ENCODE data around the gene EXOC6B. TPM values are rescaled to one million over a fixed set of nuclear protein-coding genes. Genes with fewer than 3 reads are reported as not detected.

Gene EXOC6B
- total RNA-seq, 1 experiment from 2014 or later, result 10.9 TPM

DNA sequence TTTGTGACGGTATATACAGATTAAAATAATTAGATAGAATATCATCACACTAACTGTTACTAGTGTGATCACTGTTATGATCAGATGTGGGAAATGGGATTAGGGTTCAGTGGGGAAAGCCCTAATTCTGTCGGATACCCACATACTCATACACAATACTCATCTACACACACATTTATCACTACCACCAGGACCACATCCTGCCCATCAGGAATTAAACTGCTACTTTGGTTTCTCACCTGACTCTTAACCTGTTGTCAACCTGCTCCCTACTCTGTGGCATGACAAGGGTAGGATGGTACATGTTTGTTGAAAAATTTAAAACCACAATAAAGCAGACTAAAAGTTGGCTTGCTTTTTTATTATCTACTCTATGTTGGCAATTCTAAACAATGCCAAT, 653.4 kb downstream of the EXOC6B start:
- DNase-seq (ENCODE audit: low spot score), result no peak

DNA sequence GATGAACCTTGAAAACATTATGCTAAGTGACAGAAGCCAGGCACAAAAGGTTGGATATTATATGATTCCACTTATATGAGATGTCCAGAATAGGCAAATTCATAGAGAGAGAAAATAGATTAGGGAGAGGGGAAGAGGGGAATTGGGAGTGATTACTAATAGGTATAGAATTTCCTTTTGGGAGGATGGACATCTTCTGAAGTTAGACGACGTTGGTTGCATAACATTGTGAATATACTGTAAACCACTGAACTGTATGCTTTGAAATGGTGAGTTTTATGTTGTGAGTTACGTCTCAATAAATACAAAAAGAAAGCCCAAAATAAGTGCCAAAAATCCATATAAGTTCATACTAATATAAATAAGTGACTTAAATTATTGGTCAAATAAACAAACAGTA, 659.6 kb downstream of the EXOC6B start:
- no peak for DNase-seq (ENCODE audit: low spot score)

DNA sequence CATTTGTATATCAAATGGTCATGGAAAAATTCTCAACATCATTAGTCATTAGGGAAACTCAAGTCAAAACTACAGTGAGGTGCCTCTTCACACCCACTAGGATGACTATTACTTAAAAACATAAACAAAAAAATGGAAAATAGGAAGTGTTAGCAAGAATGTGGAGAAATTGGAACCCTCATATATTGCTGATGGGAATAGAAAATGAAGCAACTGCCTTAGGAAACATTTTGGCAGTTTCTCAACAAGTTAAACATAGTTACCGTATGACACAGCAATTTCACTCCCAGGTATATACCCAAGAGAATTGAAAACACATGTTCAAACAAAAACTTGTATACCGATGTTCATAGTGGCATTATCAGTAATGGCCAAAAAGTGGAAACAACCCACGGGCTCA, 660.0 kb downstream of the EXOC6B start:
- no peak for DNase-seq (ENCODE audit: low spot score)

DNA sequence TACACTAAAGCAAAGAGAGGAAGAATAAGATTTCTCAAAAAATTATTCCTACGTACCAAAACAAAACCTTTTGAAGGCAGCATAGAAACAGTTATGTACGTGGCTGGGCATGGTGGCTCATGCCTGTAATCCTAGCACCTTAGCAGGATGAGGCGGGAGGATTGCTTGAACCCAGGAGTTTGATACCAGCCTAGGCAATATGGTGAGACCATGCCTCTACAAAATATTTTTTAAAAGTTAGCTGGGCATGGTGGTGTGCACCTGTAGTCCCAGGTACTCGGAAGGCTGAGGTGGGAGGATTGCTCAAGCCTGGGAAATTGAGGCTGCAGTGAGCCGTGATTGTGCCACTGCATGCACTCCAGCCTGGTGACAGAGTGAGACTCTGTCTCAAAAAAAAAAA, 663.3 kb downstream of the EXOC6B start:
- no peak for DNase-seq (ENCODE audit: low spot score)

DNA sequence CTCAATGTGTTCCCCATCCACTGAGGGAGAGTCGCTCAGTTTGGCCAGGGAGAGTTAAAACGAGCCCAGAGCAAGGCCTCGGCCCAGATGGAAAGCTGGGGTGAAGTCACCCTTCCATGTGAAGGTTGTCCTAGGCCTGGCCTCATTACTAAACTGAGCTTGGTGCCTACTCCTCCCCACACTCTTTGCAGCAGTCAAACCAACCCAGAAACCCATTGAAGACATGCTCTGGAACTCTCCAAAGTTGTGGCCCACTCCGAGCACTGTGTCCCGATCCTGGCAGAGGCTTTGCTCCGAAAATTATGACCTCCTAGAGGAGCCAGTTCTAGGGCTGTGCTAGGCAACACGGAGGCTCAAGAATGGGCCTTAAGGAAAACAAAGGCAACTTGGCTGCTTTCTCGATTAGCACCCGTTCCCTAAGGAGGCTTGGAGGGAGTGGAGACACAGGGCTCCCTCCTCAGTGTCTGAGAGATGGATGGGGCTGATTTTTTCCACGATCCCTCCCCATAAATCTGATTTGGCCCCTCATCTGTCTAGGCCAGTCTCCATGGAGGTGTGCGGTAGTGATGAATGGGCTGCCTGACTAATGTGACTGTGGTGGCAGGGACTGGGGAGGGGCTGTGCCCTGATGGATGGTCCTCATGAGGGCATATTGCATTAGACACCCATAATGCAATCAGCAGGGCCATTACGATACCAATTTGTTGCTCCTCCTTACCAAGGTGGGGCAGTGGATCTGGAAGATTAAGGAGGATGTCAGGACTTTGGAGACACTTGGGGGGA, 666.4 kb downstream of the EXOC6B start:
- DNase-seq (ENCODE audit: low spot score), result no peak

DNA sequence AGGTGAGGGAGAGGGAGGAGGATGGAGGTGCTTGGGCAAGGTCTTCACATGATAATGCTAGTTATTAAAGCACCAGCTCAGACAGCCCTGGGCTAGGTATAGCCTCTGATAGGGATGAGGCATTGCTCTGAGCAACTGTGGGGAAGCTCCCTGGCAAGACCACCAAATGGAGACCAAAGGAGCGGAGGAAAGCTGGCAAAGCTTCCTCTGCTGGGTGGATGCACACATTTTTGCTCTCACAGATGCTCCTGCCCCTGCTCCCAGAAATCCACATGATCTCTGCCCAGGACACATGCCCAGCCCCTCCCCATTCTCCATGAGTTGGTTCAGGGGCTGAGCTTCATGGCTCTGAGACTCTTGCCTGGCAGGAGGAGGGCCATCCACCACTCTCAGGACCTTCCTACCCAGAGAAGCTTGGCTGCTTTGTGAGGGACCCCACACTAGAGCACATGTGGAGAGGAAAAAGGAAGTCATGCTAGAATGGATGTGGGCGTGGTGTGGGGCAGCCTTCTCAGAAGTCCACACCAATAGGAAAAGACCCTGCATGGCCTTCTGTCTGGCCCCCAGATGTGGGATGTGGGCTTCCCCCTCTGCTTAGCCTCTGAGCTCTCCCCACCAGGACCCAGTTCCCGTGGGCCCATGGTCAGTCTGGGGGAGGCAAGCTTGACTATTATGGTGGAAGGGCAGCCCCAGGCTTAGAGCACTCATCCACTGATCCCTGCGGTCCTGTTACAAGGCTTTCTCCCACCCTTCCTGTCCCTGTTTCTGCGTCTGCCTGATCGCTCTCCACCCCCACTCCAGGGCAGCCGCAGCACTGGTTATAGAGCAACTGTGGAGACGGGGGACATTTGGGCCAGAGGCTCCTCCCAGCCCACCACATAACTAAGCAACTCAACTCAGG, 667.7 kb downstream of the EXOC6B start:
- no peak for DNase-seq (ENCODE audit: low spot score)

DNA sequence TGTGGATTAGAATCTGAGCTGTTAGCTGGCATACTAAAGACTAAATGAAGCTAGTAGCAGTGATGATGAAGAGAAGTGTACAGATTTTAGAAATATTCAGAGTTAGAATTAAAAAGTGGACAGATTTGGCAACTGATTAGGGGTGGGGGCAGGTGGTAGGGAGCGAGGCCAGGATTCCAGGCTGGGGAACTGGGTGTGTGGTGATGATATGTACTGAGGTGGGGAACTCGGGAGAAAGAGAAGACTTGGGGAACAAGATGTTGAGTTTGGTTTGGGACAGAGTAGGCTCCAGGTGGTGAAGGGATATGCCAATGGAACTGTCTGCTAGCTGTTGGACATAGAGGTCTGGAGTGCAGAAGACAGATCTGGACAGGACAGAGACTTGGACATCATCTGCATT, 669.0 kb downstream of the EXOC6B start:
- no peak for DNase-seq (ENCODE audit: low spot score)

DNA sequence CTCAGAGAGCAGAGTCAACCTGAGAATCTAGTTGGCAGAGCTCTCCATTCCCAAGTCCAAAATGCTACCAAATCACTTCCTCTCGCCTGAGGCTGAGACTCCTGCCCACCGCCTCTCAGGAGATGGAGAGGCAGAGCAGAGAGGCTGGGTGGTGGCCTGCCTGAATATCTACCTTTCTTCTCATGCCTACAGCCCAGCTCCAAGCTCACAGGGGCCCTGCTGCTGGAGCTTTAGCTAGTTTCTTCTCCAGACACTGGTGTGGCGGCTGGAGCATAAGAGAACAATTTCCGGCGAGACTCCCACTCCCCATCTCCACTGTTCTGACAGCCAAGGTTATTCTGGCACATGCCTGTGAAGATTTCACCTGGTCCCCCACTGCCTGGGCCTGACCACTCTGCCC, 670.1 kb downstream of the EXOC6B start:
- DNase-seq (ENCODE audit: low spot score), result no peak

DNA sequence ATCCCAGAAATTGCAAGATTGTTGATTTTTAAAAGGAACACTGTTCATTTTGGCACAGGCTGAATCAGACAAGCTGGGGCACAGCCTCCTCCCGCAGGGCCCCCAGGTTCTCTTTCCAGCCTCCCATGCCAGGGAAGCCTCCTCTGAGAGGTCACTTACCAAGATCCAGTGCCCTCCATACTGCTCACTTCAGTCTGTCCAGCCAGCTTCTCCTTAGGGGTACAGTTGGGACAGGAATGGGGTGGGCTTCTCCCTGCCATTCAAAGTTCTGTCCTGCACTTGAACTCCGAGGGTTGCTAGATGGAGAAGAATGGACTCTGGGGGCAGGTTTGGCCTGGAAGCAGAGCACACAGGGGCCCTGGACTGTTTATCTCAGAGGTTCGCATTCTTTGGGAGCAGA, 670.7 kb downstream of the EXOC6B start:
- DNase-seq (ENCODE audit: low spot score), result no peak

DNA sequence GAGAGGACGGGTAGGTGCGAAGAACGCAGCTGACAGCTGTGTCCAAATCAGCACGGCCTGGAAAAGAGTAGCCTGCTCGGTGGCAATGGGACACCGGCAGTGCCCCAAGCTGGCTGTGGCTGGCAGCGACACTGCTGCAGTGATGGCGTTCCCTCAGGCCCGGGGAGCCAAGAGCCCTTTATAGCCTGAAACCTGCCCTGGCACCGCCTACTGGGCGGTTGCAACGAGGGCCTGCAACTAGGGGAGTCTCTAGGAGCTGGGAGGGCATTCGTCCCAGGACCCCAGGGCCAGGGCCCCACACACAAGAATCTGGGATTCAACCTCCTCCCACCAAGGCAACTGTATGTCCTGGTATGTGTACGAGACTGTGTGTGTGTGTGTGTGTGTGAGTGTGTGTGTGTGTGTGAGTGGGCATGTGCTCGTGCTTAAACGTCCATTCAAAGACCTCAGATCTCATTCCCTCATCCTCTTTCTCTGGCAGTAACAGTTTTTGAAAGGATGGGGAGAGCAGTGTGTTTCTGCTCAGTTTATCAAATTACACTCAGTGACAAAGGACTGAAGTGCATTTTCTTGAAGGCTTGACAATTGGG, 671.4 kb downstream of the EXOC6B start:
- no peak for DNase-seq (ENCODE audit: low spot score)

DNA sequence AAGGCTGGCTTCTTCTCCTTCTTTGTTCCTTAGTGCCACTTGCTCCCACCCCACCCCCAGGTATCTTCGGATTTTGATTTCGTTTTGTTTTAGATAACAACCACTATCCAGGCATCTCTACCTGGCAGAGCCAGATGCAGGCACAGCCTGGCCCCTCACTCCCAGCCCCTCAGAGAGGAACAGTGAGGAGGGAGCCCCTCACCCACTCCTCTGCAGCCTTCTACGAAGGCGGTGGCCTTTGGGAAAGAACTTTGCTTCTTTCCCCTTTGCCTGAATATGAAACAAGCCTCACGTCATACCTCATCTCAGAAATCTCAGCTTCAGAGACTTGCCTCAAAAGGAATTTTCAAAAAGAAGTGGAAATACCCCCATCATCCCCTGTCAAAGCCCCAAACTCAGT, 671.9 kb downstream of the EXOC6B start:
- no peak for DNase-seq (ENCODE audit: low spot score)

DNA sequence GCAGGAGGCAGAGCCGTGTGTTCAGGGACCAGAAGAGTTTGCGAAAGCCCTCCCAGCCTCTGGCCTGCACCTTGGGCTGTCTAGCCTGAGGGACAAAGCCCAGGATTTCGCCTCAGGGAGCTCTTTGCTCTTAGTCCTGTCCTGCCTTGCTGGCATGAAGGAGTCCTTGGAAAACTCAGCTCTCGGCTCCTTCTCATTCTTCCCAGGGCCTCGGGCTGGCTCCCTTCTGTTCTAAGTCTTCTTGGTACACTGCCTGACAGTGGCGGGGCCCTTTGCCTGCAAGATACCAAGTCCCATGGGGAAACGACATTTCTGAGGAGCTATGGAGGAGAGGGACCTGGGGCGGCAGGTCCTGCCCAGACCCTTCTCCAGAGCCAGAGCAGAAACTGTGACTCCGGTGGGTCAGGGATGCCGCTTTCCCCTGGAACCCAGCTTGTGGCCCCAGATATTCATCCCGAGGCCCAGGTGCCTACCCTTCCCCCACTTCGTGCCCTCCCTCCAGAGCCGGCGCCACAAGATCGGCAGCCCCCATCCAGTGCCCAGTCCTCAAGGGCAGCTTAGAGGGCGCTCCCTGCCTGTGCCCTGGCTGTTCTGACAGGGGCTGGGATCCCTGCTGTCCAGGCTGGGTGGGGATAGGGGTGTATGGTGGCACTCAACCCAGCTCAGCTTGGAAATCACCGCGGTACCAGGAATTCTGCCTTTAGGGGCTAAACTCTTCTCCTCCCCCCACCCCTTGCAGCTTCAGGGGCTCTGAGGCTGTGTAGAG, 672.6 kb downstream of the EXOC6B start:
- no peak for DNase-seq (ENCODE audit: low spot score)

DNA sequence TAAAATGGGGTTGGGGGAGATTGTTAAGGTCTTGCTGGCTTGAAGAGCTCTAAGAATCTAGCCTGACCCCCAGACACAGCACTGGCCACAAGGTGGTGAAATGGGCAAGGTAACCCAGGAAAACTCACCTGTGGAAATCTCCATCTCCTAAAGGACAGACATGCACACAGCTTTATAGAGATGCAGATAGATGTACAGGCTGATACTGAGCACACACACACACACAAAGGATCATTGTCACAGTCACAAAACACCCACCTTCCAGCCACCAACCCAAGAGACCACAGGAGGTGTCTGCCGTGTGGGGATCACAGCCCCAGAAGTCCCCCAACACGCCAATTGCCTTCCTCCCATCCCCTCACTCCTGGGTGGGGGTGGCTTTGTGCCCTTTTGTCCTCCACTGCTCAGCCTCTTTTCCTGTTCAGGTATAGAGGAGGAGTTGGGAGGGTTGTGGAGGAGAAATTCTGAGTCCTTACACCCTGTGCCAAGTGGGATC, 674.9 kb downstream of the EXOC6B start:
- DNase-seq (ENCODE audit: low spot score), result no peak

DNA sequence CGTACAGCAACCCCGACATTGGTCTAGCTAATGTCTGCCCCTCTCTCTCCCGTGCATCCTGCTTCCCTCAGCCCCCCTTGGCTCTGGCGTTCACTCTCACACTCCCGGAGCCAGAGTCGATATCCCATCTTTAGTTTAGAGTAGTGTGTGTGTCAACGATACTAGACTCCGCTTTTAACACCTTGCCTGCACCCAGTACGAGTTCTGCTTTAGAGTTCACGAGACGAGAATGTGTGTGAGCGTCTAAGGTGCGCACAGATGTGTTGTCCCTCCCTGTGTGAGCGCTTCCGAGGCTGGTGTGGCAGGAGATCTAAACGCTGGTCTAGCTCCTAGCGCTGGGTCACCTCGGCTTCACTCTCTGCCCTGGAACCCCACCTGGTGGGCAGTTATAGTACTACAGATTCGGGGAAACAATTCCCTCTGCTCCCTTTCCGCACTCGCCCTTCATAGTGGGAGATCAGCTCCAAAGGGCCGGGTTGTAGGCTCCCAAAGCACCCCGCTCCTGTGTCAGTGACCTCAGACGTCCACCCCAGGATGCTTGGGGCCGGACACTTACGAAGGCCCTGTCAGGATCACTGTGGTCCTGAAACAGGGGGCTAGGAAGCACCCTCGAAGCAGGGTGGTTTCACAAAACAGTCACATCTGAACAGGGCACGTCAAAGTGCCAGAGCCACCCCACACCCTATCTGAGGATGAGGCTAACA, 675.5 kb downstream of the EXOC6B start:
- peak; percentile 79 for DNase-seq (ENCODE audit: low spot score)

DNA sequence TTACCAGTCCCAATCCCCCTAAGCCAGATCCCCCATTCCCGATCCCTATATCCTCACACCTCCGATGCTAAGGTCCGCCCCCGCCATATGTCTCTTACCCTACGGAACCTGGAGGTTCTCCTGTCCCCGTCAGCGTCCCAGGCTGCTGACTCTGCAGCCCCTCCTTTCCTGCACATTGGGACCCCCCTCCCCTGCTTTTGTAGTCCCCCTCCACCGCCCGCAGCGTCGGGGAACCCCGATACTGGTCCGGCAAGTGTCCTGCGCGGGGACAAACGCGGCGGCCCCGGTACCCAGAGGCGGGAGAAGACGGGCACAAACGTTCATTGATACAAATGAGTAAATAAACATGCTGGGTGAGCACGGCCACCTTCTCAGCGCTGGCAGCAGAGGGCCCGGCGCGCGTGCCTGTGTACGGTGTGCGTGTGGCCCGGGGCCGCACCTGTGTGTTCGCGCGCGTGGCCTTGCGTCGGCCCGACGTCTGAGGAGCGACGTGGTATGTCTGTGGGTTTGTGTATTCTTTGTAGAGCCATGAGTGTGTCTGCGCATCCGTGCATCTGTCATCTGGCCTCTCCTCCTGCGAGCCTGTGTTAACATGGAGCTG, 676.2 kb downstream of the EXOC6B start:
- no peak for DNase-seq (ENCODE audit: low spot score)

DNA sequence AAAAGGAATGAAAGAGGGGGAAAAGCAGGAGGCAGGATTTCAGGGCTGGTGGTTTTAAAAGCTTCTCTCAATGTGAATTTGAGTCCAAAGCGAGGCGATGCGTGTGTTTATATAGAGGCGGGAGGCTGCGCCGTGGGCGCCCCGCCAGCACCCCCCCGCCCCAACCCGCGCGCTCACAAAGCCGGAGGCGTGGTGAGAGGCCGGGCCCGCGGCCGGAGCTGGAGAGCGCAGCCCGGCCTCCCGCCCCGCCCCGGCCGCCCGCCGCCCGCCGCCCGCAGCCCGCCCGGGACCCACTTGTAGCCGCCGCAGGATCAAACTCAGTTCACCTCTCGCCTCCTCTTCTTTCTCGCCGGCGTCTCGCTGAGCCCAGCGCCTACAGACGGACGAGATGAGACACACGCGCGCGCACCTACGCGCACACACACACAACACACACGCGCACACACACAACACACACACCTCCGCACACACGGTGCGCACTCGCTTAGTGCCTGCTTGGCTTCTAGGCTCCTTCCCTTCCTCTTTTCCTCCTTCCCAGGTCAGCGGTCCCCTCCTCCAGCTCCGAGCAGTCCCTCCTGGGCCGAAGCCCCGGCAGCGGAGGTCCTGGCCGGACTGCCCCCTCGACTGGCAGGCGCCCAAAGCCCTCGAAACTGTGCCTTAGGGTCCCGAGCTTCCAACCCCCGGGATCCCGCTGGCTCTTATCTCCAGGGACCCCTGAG, 676.8 kb downstream of the EXOC6B start:
- peak; percentile 53 for DNase-seq (ENCODE audit: low spot score)

DNA sequence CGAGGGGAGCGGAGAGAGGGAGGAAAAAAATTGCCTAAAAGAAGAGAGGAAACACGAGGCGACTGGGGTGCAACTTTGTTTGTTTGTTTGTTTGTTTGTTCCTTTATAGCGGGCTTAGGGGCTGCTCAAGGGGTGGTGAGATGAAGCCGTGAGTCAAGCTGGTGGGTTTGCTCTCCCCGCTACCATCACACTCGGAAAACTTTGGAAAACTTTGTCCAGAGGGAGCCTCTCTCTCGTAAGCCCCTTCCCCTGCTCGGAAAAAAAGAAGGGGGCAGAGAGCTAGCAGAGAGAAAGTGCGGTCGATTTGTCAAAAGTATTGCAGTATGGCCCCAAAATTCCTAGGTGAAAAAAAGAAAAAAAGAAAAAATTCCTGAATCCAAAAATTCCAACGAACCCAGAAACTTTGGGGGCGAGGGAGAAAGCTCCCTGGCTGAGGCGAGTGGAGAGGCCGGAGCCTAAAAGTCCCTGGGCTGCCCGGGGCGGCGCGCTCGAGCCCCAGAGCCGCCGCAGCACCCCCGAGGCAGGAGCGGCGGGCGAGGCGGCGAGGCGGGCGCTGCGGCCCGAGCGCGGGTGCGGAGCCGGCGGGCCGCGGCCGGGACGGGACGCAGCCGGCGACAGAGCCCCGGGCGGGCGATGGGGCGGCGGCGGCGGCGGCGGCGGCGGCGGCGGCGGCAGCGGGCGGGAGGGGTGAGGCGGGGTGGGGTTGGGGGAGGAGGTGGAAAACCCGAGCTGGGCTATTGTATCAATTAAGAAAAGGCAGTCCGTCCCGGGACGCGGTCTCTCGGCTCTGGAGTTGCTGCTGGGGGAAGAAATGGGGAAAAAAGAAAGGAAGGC, 677.6 kb downstream of the EXOC6B start:
- no peak for DNase-seq (ENCODE audit: low spot score)

DNA sequence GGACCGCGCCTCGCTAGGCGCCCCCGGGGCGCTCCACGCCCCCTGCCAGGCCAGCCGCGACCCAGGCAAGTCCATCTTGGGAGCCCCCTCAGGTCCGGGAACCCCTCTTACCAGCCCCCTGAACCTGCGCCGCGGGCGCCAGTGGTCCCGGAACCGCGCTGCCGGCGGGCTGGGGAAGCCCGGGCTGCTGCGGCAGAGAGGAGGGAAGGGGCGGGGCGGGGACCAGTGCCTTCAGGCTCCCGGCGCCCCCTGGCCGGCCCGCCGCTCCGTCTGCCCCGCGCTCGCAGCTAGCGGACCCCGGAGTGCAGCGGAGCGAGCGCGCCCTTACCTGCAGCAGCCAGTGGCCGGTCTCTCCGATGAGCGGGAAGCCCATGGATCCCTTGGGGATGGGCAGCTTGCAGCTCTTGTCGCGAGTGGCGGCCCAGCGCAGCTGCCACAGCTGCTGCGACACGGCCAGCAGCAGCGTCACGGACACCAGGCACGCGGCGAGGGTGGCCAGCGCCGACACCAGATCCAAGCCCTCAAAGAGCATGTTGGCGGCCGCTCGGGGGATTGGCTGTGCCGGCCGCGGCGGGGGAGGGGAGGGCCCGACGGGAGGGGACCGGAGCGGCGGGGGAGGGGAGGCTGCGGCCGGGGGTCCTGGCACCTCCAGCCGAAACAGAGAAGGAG, 678.4 kb downstream of the EXOC6B start, which contains the start of gene CYP26B1:
CYP26B1 (minus strand) TSS at position 560 of the 669 bp plus-strand sequence; CDS start at position 532, 28 bp downstream.
- no peak for DNase-seq (ENCODE audit: low spot score)

Measured in H4 (cell line).